Fibroblast of the conjunctiva (primary cell): ENCODE results near the gene PEX26.
"Not testable (repeated sequence)": the region's sequence is repeated elsewhere in the genome, so short reads cannot be mapped to it uniquely, and the experiment has no call there.

Source experiments
- DNase-seq: peaks from one replicate; pipeline ENCODE4 v3.0.0-alpha.2; 2010; ENCODE audit warnings: low read depth

PEX26 gene

GRCh38 chr22:18056807-18057474 is 20.8 kb upstream of the PEX26 start:
- DNase-seq, result no peak

GRCh38 chr22:18057568-18058209 is 20.1 kb upstream of the PEX26 start:
- DNase-seq, result peak; percentile 97

- DNase-seq, result no peak
Measured at GRCh38 chr22:18058371-18059093, 19.3 kb upstream of the PEX26 start.

- DNase-seq, result no peak
Measured at GRCh38 chr22:18059094-18059417, 18.7 kb upstream of the PEX26 start.

- no peak for DNase-seq
Measured at GRCh38 chr22:18059473-18059872, 18.3 kb upstream of the PEX26 start.

- DNase-seq, result no peak
Measured at GRCh38 chr22:18059991-18060390, 17.8 kb upstream of the PEX26 start.

- DNase-seq, result no peak
Measured at GRCh38 chr22:18060646-18061620, 16.9 kb upstream of the PEX26 start.

- no peak for DNase-seq
Measured at GRCh38 chr22:18062421-18062820, 15.4 kb upstream of the PEX26 start.

GRCh38 chr22:18063306-18063705 is 14.5 kb upstream of the PEX26 start:
- DNase-seq, result no peak

GRCh38 chr22:18063715-18064114 is 14.1 kb upstream of the PEX26 start:
- not testable (repeated sequence) for DNase-seq

GRCh38 chr22:18064636-18065035 is 13.2 kb upstream of the PEX26 start:
- no peak for DNase-seq

GRCh38 chr22:18065256-18065655 is 12.5 kb upstream of the PEX26 start:
- DNase-seq, result no peak

GRCh38 chr22:18066181-18066859 is 11.5 kb upstream of the PEX26 start:
- DNase-seq, result no peak

GRCh38 chr22:18067121-18067520 is 10.7 kb upstream of the PEX26 start:
- DNase-seq, result no peak

- no peak for DNase-seq
Measured at GRCh38 chr22:18067548-18068341, 10.0 kb upstream of the PEX26 start.

- no peak for DNase-seq
Measured at GRCh38 chr22:18068381-18068988, 9.3 kb upstream of the PEX26 start.

GRCh38 chr22:18069041-18069440 is 8.7 kb upstream of the PEX26 start:
- no peak for DNase-seq

- DNase-seq, result no peak
Measured at GRCh38 chr22:18070041-18070440, 7.7 kb upstream of the PEX26 start.

- DNase-seq, result no peak
Measured at GRCh38 chr22:18070556-18071306, 7.1 kb upstream of the PEX26 start.
